Nephron progenitor cell (in vitro differentiated cells): ENCODE data around the gene SLC16A8.

Experiments used
- DNase-seq: peaks from one replicate; pipeline ENCODE4 v3.0.0; 2021
- H3K27ac Mint-ChIP-seq: 2 replicates; pipeline ENCODE4 v1.8.0; 2021; ENCODE audit warnings: mild to moderate bottlenecking, moderate library complexity, mixed read lengths
- H3K27me3 Mint-ChIP-seq: 2 replicates; pipeline ENCODE4 v1.8.0; 2021; ENCODE audit warnings: mild to moderate bottlenecking, low read depth, mixed read lengths; ENCODE audit not compliant: poor library complexity
- H3K36me3 Mint-ChIP-seq: 2 replicates; pipeline ENCODE4 v1.8.0; 2021; ENCODE audit warnings: low read depth, mixed read lengths
- H3K4me1 Mint-ChIP-seq: 2 replicates; pipeline ENCODE4 v1.8.0; 2021; ENCODE audit warnings: mixed read lengths
- H3K4me3 Mint-ChIP-seq: 2 replicates; pipeline ENCODE4 v1.8.0; 2021; ENCODE audit warnings: mild to moderate bottlenecking, moderate library complexity, mixed read lengths
- H3K9me3 Mint-ChIP-seq: 2 replicates; pipeline ENCODE4 v1.8.0; 2021; ENCODE audit warnings: mild to moderate bottlenecking, moderate library complexity, mixed read lengths
- CTCF ChIP-seq: fragments of 200-600 bp; sonication (generic); IDR thresholded peaks from 2 replicates; pipeline ENCODE4 v1.5.0; 2021; ENCODE audit warnings: antibody characterized with exemption

The SLC16A8 gene

GRCh38 chr22:38104084-38104483, 20.1 kb upstream of the SLC16A8 start:
- H3K27ac Mint-ChIP-seq, result peak overlapping the region; percentile 90
- H3K27me3 Mint-ChIP-seq, result peaks cover 8% of the 10 kb centered on the region
- H3K36me3 Mint-ChIP-seq, result no peaks in the 10 kb centered on the region
- no peak for DNase-seq
- TF ChIP-seq CTCF, result no peak
- H3K4me3 Mint-ChIP-seq, result no peak overlapping the region
- H3K9me3 Mint-ChIP-seq, result no peaks in the 10 kb centered on the region
- peaks cover 4% of the 10 kb centered on the region for H3K4me1 Mint-ChIP-seq

- Mint-ChIP-seq H3K36me3 (no peaks in the 10 kb centered on the region), H3K4me1 (peaks cover 4% of the 10 kb centered on the region), H3K4me3 (no peak overlapping the region), H3K9me3 (no peaks in the 10 kb centered on the region), H3K27me3 (peaks cover 8% of the 10 kb centered on the region), H3K27ac (no peak overlapping the region)
- TF ChIP-seq CTCF, result no peak
- no peak for DNase-seq
These were observed 19.7 kb upstream of the SLC16A8 start for GRCh38 chr22:38103641-38104040.

- no peak for TF ChIP-seq CTCF
- peak overlapping the region; percentile 41 for H3K4me3 Mint-ChIP-seq
- peaks cover 6% of the 10 kb centered on the region for H3K27me3 Mint-ChIP-seq
- H3K4me1 Mint-ChIP-seq, result peaks cover 22% of the 10 kb centered on the region
- H3K27ac Mint-ChIP-seq, result no peak overlapping the region
- no peaks in the 10 kb centered on the region for H3K9me3 Mint-ChIP-seq
- peaks cover 6% of the 10 kb centered on the region for H3K36me3 Mint-ChIP-seq
- DNase-seq, result no peak
These were observed 14.6 kb upstream of the SLC16A8 start for GRCh38 chr22:38098410-38099249.

GRCh38 chr22:38097557-38098409, 13.8 kb upstream of the SLC16A8 start:
- Mint-ChIP-seq H3K9me3 (no peaks in the 10 kb centered on the region), H3K4me3 (peak overlapping the region; percentile 73), H3K27me3 (peaks cover 12% of the 10 kb centered on the region), H3K27ac (no peak overlapping the region), H3K4me1 (peaks cover 22% of the 10 kb centered on the region), H3K36me3 (peaks cover 12% of the 10 kb centered on the region)
- DNase-seq, result peak; percentile 76
- TF ChIP-seq CTCF, result peak; percentile 54

GRCh38 chr22:38097058-38097457, 13.1 kb upstream of the SLC16A8 start:
- peaks cover 12% of the 10 kb centered on the region for H3K27me3 Mint-ChIP-seq
- DNase-seq, result no peak
- no peaks in the 10 kb centered on the region for H3K9me3 Mint-ChIP-seq
- peak overlapping the region; percentile 73 for H3K4me3 Mint-ChIP-seq
- TF ChIP-seq CTCF, result no peak
- peaks cover 22% of the 10 kb centered on the region for H3K4me1 Mint-ChIP-seq
- peak overlapping the region; percentile 93 for H3K27ac Mint-ChIP-seq
- peaks cover 12% of the 10 kb centered on the region for H3K36me3 Mint-ChIP-seq
